SK-N-SH (cell line): ENCODE measurements around the gene ANK3.

Source experiments
- EZH2phosphoT487 ChIP-seq: fragments of 200-600 bp; sonication (generic); IDR thresholded peaks from 2 replicates; pipeline ENCODE4 v1.6.1; 2017; ENCODE audit warnings: low read depth, mixed run types, mild to moderate bottlenecking, antibody characterized with exemption, moderate library complexity, borderline replicate concordance
- JUND ChIP-seq: IDR thresholded peaks from 2 replicates; pipeline ENCODE4 v1.4.0; 2012
- RAD21 ChIP-seq: IDR thresholded peaks from 2 replicates; pipeline ENCODE4 v1.6.1; 2012; ENCODE audit warnings: mild to moderate bottlenecking, low read length
- SMC3 ChIP-seq: IDR thresholded peaks from 2 replicates; pipeline ENCODE4 v1.6.1; 2012; ENCODE audit warnings: low read depth, low read length, improper control_type of control experiment
- TF ChIP-seq, protein P1 (sequence below): IDR thresholded peaks from 2 replicates; pipeline ENCODE4; 2012
- TF ChIP-seq, protein P2 (sequence below): fragments of 200-600 bp; sonication (generic); IDR thresholded peaks from 2 replicates; pipeline ENCODE4 v1.6.1; 2017; ENCODE audit warnings: antibody characterized with exemption, mild to moderate bottlenecking, moderate library complexity

DNA sequence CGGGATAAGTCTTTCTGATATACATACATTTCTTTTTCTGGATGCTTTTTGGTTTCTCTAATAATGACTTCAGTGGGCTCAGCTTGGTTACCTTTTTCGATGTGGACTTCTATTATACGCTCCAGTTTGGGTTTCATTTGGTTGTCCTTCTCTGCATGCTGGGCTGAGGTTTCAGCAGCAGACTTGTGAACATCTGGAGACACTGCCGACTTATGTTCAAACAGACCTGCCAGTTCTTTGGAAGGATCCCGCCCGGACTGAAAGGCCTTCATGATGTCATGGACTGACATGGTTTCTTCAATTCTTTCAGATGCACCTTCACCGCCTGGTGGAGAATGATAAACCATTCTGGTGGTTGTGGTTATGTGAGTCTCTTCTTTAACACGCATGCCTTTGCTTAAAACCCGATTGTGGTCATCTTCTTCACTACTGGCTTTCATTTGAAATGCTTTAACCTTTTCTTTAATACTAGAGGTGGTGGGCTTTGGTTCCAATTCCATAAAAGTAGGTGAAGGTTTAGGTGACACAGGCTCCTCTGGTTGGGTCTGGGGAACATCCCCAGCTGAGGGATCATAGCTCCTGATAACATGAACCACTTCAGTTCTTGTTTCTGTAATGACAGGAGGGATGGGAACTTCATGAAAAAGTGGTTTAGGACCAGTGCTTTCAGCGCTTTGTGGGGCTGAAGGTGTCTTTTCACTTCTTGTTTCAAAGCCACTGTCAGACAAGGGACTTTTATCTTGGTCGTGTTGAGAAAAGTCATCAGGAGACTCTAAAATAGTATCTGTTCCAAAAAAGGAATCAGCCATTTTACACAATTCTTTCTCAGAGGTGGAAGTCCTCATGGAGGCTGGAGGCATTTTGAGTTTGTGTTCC is 315.7 kb downstream of the ANK3 start:
- TF ChIP-seq RAD21 (no peak), EZH2phosphoT487 (no peak), SMC3 (no peak), JUND (no peak)
- TF ChIP-seq, protein P1, sequence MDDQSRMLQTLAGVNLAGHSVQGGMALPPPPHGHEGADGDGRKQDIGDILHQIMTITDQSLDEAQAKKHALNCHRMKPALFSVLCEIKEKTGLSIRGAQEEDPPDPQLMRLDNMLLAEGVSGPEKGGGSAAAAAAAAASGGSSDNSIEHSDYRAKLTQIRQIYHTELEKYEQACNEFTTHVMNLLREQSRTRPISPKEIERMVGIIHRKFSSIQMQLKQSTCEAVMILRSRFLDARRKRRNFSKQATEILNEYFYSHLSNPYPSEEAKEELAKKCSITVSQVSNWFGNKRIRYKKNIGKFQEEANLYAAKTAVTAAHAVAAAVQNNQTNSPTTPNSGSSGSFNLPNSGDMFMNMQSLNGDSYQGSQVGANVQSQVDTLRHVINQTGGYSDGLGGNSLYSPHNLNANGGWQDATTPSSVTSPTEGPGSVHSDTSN = no peak
- TF ChIP-seq, protein P2, sequence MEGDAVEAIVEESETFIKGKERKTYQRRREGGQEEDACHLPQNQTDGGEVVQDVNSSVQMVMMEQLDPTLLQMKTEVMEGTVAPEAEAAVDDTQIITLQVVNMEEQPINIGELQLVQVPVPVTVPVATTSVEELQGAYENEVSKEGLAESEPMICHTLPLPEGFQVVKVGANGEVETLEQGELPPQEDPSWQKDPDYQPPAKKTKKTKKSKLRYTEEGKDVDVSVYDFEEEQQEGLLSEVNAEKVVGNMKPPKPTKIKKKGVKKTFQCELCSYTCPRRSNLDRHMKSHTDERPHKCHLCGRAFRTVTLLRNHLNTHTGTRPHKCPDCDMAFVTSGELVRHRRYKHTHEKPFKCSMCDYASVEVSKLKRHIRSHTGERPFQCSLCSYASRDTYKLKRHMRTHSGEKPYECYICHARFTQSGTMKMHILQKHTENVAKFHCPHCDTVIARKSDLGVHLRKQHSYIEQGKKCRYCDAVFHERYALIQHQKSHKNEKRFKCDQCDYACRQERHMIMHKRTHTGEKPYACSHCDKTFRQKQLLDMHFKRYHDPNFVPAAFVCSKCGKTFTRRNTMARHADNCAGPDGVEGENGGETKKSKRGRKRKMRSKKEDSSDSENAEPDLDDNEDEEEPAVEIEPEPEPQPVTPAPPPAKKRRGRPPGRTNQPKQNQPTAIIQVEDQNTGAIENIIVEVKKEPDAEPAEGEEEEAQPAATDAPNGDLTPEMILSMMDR = no peak
